ENCODE measurements around the gene RNF126.

Gene RNF126

DNA sequence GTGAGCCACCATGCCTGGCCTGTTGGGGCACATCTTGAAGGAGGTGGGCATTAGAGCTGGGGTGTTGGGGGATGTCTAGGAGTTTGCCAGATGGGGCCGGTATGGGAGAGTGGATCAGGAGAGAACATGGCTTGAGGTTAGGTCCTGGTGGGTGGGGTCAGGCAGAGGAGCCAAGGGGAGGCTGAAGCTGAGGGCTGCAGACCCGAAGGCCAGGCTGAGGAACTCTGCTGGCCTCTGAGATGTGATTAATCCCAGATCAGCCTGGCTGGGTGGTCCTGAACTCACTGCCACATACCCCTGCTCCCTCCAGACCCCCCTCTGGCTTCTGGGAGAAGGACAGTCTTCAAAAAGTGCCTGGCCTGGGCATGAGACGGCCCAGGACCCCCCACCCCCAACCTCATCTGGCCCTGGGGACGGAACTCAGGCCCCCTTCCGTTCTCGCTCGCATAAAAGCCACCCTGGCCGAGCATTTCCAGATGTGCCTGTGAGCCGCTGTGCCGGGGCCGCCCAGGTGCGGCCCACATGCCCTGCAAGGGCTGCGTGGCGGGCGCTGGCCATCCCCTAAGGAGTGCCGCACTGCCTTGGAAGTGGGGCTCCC lies 15.9 kb upstream of the RNF126 start:
- H3K36me3 ChIP-seq (ENCODE audit: insufficient read depth): no peaks in the 10 kb centered on the region
- peaks cover 10% of the 10 kb centered on the region for H3K4me1 ChIP-seq (ENCODE audit: low read depth, poor library complexity, severe bottlenecking)
- H3K9ac ChIP-seq: no peak overlapping the region
- peaks cover 35% of the 10 kb centered on the region for H3K27me3 ChIP-seq (ENCODE audit: insufficient read depth, low read depth)
- H4K20me1 ChIP-seq (ENCODE audit: insufficient read depth): no peaks in the 10 kb centered on the region
- no peak overlapping the region for H3K4me3 ChIP-seq (IDR thresholded peaks at IDR 0.05; ENCODE audit: insufficient read depth, low read depth, low read length)
- peak overlapping the region; percentile 66; the same call in 1 of the 2 replicates for H3K4me2 ChIP-seq
- H2AFZ ChIP-seq (ENCODE audit: low read depth): no peak overlapping the region
- H3K79me2 ChIP-seq (ENCODE audit: insufficient read depth, low read depth): no peaks in the 10 kb centered on the region
- TF ChIP-seq, protein P1, sequence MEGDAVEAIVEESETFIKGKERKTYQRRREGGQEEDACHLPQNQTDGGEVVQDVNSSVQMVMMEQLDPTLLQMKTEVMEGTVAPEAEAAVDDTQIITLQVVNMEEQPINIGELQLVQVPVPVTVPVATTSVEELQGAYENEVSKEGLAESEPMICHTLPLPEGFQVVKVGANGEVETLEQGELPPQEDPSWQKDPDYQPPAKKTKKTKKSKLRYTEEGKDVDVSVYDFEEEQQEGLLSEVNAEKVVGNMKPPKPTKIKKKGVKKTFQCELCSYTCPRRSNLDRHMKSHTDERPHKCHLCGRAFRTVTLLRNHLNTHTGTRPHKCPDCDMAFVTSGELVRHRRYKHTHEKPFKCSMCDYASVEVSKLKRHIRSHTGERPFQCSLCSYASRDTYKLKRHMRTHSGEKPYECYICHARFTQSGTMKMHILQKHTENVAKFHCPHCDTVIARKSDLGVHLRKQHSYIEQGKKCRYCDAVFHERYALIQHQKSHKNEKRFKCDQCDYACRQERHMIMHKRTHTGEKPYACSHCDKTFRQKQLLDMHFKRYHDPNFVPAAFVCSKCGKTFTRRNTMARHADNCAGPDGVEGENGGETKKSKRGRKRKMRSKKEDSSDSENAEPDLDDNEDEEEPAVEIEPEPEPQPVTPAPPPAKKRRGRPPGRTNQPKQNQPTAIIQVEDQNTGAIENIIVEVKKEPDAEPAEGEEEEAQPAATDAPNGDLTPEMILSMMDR (conservative IDR thresholded peaks at IDR 0.05; ENCODE audit: low read depth, low read length): no peak
- no peak overlapping the region for H3K27ac ChIP-seq

DNA sequence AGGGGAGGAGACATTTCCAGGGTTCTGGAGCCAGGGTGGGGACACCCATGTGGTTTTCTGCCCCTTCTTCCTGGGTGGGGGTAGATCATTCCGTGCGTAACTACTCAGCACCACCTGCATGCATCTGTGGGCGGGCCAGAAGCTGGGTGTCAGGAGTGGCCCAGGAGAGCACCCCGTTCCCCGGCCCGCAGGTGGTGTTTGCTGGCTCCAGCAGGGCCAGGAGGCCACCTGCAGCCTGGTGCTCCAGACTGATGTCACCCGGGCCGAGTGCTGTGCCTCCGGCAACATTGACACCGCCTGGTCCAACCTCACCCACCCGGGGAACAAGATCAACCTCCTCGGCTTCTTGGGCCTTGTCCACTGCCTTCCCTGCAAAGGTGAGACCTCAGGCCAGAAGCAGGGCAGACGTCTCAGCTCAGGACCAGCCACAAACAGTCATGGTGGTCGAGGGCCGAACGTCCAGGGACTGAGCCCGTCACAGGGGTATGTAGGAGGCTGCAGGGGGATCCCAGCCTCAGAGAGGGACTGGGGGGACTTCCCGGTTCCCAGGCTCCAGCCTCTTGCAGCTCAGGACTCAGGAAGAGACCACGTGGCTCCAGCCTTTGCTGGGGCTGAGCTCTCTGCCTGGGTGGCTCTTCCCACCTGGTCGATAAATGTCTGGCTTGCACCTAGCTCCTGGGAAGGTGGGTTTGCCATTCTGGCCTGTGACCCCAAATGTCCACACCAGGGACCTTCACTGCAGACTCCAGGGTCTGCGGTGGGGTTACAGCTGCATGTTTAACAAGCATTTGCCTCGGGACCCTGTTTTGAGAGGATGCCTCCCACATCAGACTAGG lies 14.8 kb upstream of the RNF126 start:
- no peak overlapping the region for H3K9ac ChIP-seq

DNA sequence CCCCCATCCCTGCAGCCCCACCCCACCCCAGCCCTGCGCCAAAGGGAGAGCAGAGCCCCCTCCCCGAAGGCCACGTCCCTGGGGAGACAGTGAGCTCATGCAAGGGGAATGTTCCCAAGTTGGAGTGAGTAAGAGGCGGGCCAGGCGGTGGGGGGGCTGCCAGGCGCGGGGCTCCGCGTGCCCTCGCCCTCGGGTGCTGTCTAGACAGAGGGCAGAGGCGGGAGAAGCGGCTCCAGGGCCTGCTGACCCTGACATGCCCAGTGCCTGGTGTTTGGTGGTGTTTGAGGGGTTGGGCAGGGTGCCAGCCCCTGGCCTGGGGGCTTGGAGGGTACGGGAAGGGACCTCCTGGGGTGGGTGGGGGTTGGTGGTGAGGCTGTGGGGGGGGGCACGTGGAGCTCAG lies 14.2 kb upstream of the RNF126 start:
- Histone ChIP-seq H4K20me1 (ENCODE audit: insufficient read depth) (no peaks in the 10 kb centered on the region), H3K27ac (no peak overlapping the region), H3K4me1 (ENCODE audit: low read depth, poor library complexity, severe bottlenecking) (peaks cover 10% of the 10 kb centered on the region), H3K4me2 (no peak overlapping the region), H2AFZ (ENCODE audit: low read depth) (no peak overlapping the region), H3K27me3 (ENCODE audit: insufficient read depth, low read depth) (peaks cover 49% of the 10 kb centered on the region), H3K36me3 (ENCODE audit: insufficient read depth) (no peaks in the 10 kb centered on the region), H3K4me3 (IDR thresholded peaks at IDR 0.05; ENCODE audit: insufficient read depth, low read depth, low read length) (no peak overlapping the region), H3K9ac (no peak overlapping the region), H3K79me2 (ENCODE audit: insufficient read depth, low read depth) (no peaks in the 10 kb centered on the region)
- TF ChIP-seq, protein P1 (conservative IDR thresholded peaks at IDR 0.05; ENCODE audit: low read depth, low read length): no peak

More for the DNA sequence above, 14.8 kb upstream of the RNF126 start:
- Histone ChIP-seq H3K4me2 (peak overlapping the region; percentile 29; the same call in 1 of the 2 replicates), H3K4me3 (IDR thresholded peaks at IDR 0.05; ENCODE audit: insufficient read depth, low read depth, low read length) (no peak overlapping the region), H4K20me1 (ENCODE audit: insufficient read depth) (no peaks in the 10 kb centered on the region), H3K27ac (no peak overlapping the region), H3K79me2 (ENCODE audit: insufficient read depth, low read depth) (no peaks in the 10 kb centered on the region), H3K36me3 (ENCODE audit: insufficient read depth) (no peaks in the 10 kb centered on the region), H3K27me3 (ENCODE audit: insufficient read depth, low read depth) (peaks cover 43% of the 10 kb centered on the region), H2AFZ (ENCODE audit: low read depth) (no peak overlapping the region), H3K4me1 (ENCODE audit: low read depth, poor library complexity, severe bottlenecking) (peaks cover 10% of the 10 kb centered on the region)
- TF ChIP-seq, protein P1 (conservative IDR thresholded peaks at IDR 0.05; ENCODE audit: low read depth, low read length): no peak

DNA sequence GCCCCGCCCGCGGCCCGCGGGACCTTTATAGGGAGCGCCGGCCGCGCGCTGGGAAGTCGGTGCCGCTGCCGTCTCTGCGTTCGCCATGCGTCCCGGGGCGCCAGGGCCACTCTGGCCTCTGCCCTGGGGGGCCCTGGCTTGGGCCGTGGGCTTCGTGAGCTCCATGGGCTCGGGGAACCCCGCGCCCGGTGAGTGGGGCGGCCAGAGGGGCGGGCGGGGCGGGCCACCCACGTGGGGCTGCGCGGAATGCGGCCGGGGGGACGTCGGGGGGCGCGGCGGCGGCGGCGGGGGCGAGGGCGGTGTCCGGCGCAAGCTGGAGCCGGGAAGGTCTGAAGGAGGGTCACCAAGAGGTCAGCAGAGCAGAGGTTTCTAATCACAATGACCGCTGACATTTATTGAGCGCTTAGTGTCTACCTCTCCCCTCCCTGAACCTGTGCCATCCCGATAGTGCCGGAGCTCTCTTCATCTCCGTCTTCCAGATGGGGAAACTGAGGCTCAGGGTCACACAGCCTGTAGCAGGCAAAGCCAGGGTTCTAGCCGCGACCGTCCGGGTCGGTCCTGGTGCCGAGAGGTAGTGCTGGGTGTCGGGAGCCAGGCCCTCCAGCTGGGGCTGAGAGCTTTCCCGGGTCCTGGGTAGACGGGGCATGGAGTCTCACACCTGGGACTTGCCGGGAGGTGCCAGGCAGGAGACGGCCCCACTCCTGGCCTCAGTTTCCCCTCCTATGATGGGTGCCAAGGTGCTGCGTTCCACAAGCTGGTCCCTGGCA lies 13.5 kb upstream of the RNF126 start, which contains the start of gene FSTL3:
TSS of gene FSTL3 (plus strand) at position 54 of the 767 bp plus-strand sequence. CDS start at position 86, 32 bp downstream.
- no peak within 1 kb of the TSS for H3K27ac ChIP-seq
- H3K27me3 ChIP-seq (ENCODE audit: insufficient read depth, low read depth): peaks cover 54% of the 10 kb centered on the region
- H3K4me3 ChIP-seq (IDR thresholded peaks at IDR 0.05; ENCODE audit: insufficient read depth, low read depth, low read length): no peak within 1 kb of the TSS
- no peaks in the 10 kb centered on the region for H3K36me3 ChIP-seq (ENCODE audit: insufficient read depth)
- no peaks in the 10 kb centered on the region for H4K20me1 ChIP-seq (ENCODE audit: insufficient read depth)
- no peak within 1 kb of the TSS for H2AFZ ChIP-seq (ENCODE audit: low read depth)
- H3K9ac ChIP-seq: no peak within 1 kb of the TSS
- no peak within 1 kb of the TSS for H3K4me2 ChIP-seq
- TF ChIP-seq, protein P1 (conservative IDR thresholded peaks at IDR 0.05; ENCODE audit: low read depth, low read length): no peak
- H3K4me1 ChIP-seq (ENCODE audit: low read depth, poor library complexity, severe bottlenecking): peaks cover 10% of the 10 kb centered on the region
- H3K79me2 ChIP-seq (ENCODE audit: insufficient read depth, low read depth): no peaks in the 10 kb centered on the region

All from KMS-11 (cell line).